ENCODE results near the gene OSBPL3. TPM values are rescaled to one million over a fixed set of nuclear protein-coding genes. Genes with fewer than 3 reads are reported as not detected.

OSBPL3 gene
- polyA plus RNA-seq, 1 donor from 2014 or later = 0.26 TPM

DNA sequence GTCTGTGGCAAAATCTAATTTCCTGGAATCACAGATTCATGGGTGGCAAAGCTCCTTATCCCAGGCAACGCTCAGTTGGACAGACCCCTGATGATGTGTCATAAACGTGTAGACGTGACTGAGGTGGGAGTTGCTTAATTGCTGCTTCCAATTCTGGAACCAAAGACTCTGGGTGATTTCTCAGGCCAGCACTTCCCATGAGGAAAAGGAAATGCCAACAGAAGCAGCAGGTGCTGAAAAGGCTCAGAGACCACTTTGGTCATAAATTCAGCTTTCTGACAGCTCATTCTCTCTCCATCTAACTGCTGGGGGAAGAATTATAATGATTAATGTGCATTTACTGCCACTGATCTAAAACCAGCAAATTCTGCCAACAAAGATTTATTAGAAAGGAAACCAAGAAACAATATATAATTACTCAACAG is 88.7 kb downstream of the OSBPL3 start:
- Histone ChIP-seq H3F3A (ENCODE audit: insufficient read depth, low read length, poor library complexity, severe bottlenecking) (no peaks in the 10 kb centered on the region), H2AFZ (ENCODE audit: low read depth, low read length) (no peak overlapping the region), H3K9me3 (ENCODE audit: low read length) (no peaks in the 10 kb centered on the region), H3K4me3 (ENCODE audit: low read length) (no peak overlapping the region), H4K20me1 (ENCODE audit: insufficient read depth) (no peaks in the 10 kb centered on the region), H3K79me2 (replicated peaks; ENCODE audit: insufficient read depth, low read length) (no peaks in the 10 kb centered on the region), H3K9me2 (ENCODE audit: insufficient read depth, low read length) (no peaks in the 10 kb centered on the region), H3K4me2 (ENCODE audit: low read length) (no peak overlapping the region), H3K9ac (ENCODE audit: low read length) (no peak overlapping the region), H3K27ac (ENCODE audit: low read length) (no peak overlapping the region), H3K27me3 (ENCODE audit: insufficient read depth, low read depth, low read length) (no peaks in the 10 kb centered on the region), H3K36me3 (ENCODE audit: insufficient read depth, low read length) (no peaks in the 10 kb centered on the region)
- TF ChIP-seq, protein P1, sequence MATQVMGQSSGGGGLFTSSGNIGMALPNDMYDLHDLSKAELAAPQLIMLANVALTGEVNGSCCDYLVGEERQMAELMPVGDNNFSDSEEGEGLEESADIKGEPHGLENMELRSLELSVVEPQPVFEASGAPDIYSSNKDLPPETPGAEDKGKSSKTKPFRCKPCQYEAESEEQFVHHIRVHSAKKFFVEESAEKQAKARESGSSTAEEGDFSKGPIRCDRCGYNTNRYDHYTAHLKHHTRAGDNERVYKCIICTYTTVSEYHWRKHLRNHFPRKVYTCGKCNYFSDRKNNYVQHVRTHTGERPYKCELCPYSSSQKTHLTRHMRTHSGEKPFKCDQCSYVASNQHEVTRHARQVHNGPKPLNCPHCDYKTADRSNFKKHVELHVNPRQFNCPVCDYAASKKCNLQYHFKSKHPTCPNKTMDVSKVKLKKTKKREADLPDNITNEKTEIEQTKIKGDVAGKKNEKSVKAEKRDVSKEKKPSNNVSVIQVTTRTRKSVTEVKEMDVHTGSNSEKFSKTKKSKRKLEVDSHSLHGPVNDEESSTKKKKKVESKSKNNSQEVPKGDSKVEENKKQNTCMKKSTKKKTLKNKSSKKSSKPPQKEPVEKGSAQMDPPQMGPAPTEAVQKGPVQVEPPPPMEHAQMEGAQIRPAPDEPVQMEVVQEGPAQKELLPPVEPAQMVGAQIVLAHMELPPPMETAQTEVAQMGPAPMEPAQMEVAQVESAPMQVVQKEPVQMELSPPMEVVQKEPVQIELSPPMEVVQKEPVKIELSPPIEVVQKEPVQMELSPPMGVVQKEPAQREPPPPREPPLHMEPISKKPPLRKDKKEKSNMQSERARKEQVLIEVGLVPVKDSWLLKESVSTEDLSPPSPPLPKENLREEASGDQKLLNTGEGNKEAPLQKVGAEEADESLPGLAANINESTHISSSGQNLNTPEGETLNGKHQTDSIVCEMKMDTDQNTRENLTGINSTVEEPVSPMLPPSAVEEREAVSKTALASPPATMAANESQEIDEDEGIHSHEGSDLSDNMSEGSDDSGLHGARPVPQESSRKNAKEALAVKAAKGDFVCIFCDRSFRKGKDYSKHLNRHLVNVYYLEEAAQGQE (IDR thresholded peaks at IDR 0.05; ENCODE audit: borderline replicate concordance) = no peak
- TF ChIP-seq POLR2AphosphoS5 (IDR thresholded peaks at IDR 0.05) (no peak), SMC3 (conservative IDR thresholded peaks at IDR 0.05; ENCODE audit: poor library complexity) (no peak), EP300 (conservative IDR thresholded peaks at IDR 0.05; ENCODE audit: poor library complexity, severe bottlenecking) (no peak)

DNA sequence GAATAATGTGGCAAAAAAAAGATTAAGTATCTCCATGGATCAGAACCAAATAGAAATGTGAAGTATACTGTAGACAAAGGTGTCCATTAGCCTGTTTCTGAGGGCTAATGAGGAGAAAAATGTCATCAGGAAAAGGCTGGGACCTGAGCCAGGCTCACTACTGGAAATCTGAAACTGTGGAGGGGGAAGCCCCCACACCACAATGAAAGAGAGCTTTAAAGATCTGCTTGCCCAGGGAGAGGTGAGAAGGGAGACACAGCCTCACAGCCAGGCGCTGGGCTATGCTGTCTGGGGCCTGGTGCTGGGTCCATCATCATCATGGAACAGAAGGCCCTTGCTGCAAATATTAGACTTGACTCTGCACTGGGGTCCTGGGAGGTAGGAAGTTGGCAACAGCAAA is 90.4 kb downstream of the OSBPL3 start:
- Histone ChIP-seq H3K27me3 (ENCODE audit: insufficient read depth, low read depth, low read length) (no peaks in the 10 kb centered on the region), H3K27ac (ENCODE audit: low read length) (no peak overlapping the region), H3K4me3 (ENCODE audit: low read length) (no peak overlapping the region), H3K4me2 (ENCODE audit: low read length) (no peak overlapping the region), H4K20me1 (ENCODE audit: insufficient read depth) (no peaks in the 10 kb centered on the region), H3K36me3 (ENCODE audit: insufficient read depth, low read length) (no peaks in the 10 kb centered on the region), H3K9ac (ENCODE audit: low read length) (no peak overlapping the region), H3K9me2 (ENCODE audit: insufficient read depth, low read length) (no peaks in the 10 kb centered on the region), H3K9me3 (ENCODE audit: low read length) (no peaks in the 10 kb centered on the region), H3F3A (ENCODE audit: insufficient read depth, low read length, poor library complexity, severe bottlenecking) (no peaks in the 10 kb centered on the region), H3K79me2 (replicated peaks; ENCODE audit: insufficient read depth, low read length) (no peaks in the 10 kb centered on the region), H2AFZ (ENCODE audit: low read depth, low read length) (no peak overlapping the region)
- no peak for TF ChIP-seq MXI1 (conservative IDR thresholded peaks at IDR 0.05; ENCODE audit: poor library complexity, severe bottlenecking)

DNA sequence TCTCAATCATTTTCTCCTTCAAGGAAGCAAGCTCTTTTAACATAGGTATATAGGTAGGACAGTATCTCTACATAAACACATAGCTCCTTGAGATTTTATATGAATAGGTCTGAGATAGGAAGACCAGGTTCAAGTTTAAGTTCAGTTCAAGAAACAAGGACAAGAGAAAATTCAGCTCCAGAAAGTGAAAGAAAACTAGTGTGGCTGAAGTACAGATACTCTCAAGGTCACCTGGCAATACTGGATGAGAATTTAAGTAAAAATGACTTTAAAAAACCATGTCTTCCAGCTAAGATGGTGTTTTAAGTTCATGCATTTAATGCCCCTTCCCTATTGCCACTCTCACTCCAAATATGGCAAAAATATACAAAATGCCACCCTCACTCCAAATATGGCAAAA is 91.3 kb downstream of the OSBPL3 start:
- Histone ChIP-seq H3K4me3 (ENCODE audit: low read length) (no peak overlapping the region), H3K79me2 (replicated peaks; ENCODE audit: insufficient read depth, low read length) (no peaks in the 10 kb centered on the region), H2AFZ (ENCODE audit: low read depth, low read length) (no peak overlapping the region), H3K9me3 (ENCODE audit: low read length) (no peaks in the 10 kb centered on the region), H3F3A (ENCODE audit: insufficient read depth, low read length, poor library complexity, severe bottlenecking) (no peaks in the 10 kb centered on the region), H4K20me1 (ENCODE audit: insufficient read depth) (no peaks in the 10 kb centered on the region), H3K9me2 (ENCODE audit: insufficient read depth, low read length) (no peaks in the 10 kb centered on the region), H3K4me2 (ENCODE audit: low read length) (no peak overlapping the region), H3K27ac (ENCODE audit: low read length) (no peak overlapping the region), H3K36me3 (ENCODE audit: insufficient read depth, low read length) (no peaks in the 10 kb centered on the region), H3K27me3 (ENCODE audit: insufficient read depth, low read depth, low read length) (no peaks in the 10 kb centered on the region), H3K9ac (ENCODE audit: low read length) (no peak overlapping the region)
- TF ChIP-seq EP300 (conservative IDR thresholded peaks at IDR 0.05; ENCODE audit: poor library complexity, severe bottlenecking) (no peak), SMC3 (conservative IDR thresholded peaks at IDR 0.05; ENCODE audit: poor library complexity) (no peak), TAF1 (IDR thresholded peaks at IDR 0.05; ENCODE audit: low read depth) (no peak), RAD21 (conservative IDR thresholded peaks at IDR 0.05) (no peak)

DNA sequence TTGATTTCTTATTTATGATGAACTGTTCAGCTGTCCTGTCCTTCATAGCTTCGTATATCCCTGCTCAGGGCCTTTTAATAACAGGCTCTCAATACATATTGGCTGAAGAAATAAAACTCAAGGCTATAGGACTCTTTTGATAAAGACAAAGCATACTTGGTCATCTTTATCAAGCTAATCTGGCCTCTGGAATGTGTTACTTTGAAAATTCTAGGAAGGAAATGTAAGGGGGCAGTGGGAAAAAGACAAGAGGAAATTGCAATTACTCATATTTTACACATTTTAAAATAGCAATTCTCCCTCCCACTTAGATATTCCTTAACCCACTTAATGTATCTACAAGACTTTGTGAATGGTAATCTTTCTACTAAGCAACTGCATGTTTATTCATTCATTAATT is 94.3 kb downstream of the OSBPL3 start:
- Histone ChIP-seq H3K9me2 (ENCODE audit: insufficient read depth, low read length) (no peaks in the 10 kb centered on the region), H3F3A (ENCODE audit: insufficient read depth, low read length, poor library complexity, severe bottlenecking) (no peaks in the 10 kb centered on the region), H3K36me3 (ENCODE audit: insufficient read depth, low read length) (no peaks in the 10 kb centered on the region), H3K4me2 (ENCODE audit: low read length) (no peak overlapping the region), H4K20me1 (ENCODE audit: insufficient read depth) (no peaks in the 10 kb centered on the region), H3K9me3 (ENCODE audit: low read length) (no peaks in the 10 kb centered on the region), H3K9ac (ENCODE audit: low read length) (no peak overlapping the region), H3K27me3 (ENCODE audit: insufficient read depth, low read depth, low read length) (no peaks in the 10 kb centered on the region), H3K79me2 (replicated peaks; ENCODE audit: insufficient read depth, low read length) (no peaks in the 10 kb centered on the region), H3K4me3 (ENCODE audit: low read length) (no peak overlapping the region), H3K27ac (ENCODE audit: low read length) (no peak overlapping the region), H2AFZ (ENCODE audit: low read depth, low read length) (no peak overlapping the region)
- TF ChIP-seq RAD21 (conservative IDR thresholded peaks at IDR 0.05) = no peak
- no peak for TF ChIP-seq MXI1 (conservative IDR thresholded peaks at IDR 0.05; ENCODE audit: poor library complexity, severe bottlenecking)
- no peak for TF ChIP-seq TAF1 (IDR thresholded peaks at IDR 0.05; ENCODE audit: low read depth)
- no peak for TF ChIP-seq SMC3 (conservative IDR thresholded peaks at IDR 0.05; ENCODE audit: poor library complexity)
- TF ChIP-seq POLR2AphosphoS5 (IDR thresholded peaks at IDR 0.05) = no peak
- no peak for TF ChIP-seq EP300 (conservative IDR thresholded peaks at IDR 0.05; ENCODE audit: poor library complexity, severe bottlenecking)
- TF ChIP-seq, protein P1 (IDR thresholded peaks at IDR 0.05; ENCODE audit: borderline replicate concordance) = no peak
- TF ChIP-seq, protein P2, sequence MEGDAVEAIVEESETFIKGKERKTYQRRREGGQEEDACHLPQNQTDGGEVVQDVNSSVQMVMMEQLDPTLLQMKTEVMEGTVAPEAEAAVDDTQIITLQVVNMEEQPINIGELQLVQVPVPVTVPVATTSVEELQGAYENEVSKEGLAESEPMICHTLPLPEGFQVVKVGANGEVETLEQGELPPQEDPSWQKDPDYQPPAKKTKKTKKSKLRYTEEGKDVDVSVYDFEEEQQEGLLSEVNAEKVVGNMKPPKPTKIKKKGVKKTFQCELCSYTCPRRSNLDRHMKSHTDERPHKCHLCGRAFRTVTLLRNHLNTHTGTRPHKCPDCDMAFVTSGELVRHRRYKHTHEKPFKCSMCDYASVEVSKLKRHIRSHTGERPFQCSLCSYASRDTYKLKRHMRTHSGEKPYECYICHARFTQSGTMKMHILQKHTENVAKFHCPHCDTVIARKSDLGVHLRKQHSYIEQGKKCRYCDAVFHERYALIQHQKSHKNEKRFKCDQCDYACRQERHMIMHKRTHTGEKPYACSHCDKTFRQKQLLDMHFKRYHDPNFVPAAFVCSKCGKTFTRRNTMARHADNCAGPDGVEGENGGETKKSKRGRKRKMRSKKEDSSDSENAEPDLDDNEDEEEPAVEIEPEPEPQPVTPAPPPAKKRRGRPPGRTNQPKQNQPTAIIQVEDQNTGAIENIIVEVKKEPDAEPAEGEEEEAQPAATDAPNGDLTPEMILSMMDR (IDR thresholded peaks at IDR 0.05; ENCODE audit: poor library complexity, severe bottlenecking) = no peak
- TF ChIP-seq EZH2 (IDR thresholded peaks at IDR 0.05; ENCODE audit: borderline replicate concordance, insufficient read depth, low read length, poor library complexity, severe bottlenecking) = no peak

All from neural cell (in vitro differentiated cells).